Measurements from ENCODE around the gene HYLS1.

Gene HYLS1

DNA sequence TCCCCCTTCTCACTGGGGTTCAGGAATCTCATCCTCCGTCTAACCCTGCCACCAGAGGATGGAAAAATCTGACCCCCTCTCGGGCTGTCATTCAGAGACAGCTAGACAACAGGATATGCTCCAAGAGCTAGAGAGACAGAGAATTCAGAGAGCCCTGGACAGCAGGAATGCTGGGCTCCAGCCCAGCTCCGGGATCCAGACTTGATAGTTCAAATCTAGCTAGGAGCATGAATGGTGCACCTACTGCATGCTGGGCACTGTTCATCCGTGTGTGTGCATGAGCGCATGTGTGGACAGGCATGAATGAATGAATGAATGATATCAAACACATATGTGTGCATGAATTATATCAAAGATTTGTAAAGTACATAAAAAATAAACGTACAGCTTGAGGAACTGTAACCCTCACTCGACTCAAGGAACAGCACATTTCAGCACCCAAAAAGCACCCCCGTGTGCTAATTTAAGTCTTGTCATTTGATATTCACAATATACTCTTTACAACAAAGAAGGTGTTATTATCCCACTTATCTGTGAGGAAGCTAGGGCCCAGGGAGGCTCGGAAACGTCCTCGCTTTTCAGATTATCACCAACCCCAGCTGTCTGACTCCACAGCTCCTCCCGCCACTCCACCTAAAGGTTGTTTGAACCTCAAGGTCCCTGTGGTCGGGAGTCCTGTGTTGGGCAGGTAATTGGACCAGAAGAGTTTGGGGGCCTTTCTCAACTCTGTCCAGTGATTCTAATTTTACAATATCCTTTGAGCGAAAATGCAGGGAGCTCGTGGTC is 57.7 kb downstream of the HYLS1 start:
- no peak overlapping the region for H3K4me3 ChIP-seq (replicated peaks in 1 of 2; ENCODE audit: low read depth in 2 of 2, low read length in 2 of 2)
- DNase-seq (ENCODE audit: low read depth in 2 of 2) = no peak
- TF ChIP-seq, protein P1, sequence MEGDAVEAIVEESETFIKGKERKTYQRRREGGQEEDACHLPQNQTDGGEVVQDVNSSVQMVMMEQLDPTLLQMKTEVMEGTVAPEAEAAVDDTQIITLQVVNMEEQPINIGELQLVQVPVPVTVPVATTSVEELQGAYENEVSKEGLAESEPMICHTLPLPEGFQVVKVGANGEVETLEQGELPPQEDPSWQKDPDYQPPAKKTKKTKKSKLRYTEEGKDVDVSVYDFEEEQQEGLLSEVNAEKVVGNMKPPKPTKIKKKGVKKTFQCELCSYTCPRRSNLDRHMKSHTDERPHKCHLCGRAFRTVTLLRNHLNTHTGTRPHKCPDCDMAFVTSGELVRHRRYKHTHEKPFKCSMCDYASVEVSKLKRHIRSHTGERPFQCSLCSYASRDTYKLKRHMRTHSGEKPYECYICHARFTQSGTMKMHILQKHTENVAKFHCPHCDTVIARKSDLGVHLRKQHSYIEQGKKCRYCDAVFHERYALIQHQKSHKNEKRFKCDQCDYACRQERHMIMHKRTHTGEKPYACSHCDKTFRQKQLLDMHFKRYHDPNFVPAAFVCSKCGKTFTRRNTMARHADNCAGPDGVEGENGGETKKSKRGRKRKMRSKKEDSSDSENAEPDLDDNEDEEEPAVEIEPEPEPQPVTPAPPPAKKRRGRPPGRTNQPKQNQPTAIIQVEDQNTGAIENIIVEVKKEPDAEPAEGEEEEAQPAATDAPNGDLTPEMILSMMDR (IDR thresholded peaks at IDR 0.05; ENCODE audit: low read depth, low read length) = no peak

DNA sequence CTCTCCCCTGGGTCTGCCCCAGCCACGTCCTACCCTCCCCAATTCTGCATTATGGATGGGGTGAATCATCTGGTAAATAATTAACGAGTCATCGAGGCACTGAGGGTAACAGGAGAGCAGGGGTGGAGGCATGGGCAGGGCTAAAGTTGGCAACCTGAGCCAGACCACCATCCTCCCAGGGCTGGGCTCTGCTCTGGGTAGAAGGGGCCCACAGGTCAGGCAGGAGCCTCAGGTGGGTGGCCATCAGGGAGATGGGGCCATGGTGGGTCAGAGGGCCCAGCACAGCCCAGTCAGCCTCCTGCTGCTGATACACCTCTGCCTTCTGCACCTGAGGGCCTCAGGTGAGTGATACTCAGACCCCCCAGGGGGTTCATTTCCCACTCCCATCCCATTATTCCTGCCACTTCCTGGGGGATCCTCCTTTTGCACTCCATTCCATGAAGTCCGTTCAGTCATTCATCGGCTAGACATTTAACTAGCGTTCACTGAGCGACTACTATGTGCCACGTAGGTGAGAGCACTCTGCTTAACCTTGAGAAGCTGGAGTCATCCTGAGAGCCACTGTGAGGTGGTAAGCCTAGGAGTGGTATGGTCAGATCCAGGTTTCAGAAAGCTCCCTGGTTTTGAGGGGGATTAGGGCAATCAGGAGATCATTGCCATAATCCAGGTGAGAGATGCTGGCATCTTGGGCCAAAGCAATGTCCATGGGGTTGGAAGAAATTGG is 58.5 kb downstream of the HYLS1 start, which contains the start of gene VSIG10L2:
Gene VSIG10L2 (plus strand): TSS at position 248 of the 724 bp plus-strand sequence. CDS start 12 bp downstream, at position 260.
- TF ChIP-seq, protein P1 (IDR thresholded peaks at IDR 0.05; ENCODE audit: low read depth, low read length) = no peak
- H3K4me3 ChIP-seq (replicated peaks in 1 of 2; ENCODE audit: low read depth in 2 of 2, low read length in 2 of 2) = no peak within 1 kb of the TSS
- DNase-seq (ENCODE audit: low read depth in 2 of 2) = no peak

DNA sequence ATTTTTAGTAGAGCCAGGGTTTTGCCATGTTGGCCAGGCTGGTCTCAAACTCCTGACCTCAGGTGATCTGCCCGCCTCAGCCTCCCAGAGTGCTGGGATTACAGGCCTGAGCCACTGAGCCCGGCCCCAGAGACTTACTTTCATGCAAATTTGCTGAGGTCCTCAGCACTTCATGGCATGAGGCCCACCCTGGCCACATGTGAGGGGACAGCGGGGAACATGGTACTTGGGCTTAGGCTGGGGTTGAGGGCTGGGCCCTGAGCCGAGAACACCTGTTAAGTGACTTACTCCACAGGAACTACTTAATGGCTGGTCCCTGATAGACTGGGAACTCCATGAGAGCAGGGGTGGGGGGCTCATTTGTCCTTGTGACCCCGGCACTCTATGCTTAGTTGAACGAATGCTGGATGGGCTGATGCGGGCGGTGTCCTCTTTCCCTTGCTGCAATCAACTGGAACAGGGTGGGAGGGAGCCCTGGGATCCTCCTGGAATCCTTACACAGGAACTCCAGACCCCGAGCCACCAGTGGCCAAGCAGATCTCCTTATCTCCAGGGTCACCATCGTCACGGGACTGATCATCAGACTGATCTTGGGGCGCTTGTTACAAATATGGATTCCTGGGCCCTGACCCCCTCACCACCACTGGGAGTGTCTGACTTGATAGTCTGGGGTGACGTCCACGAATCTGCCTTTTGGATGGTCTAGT is 59.4 kb downstream of the HYLS1 start:
- H3K4me3 ChIP-seq (replicated peaks in 1 of 2; ENCODE audit: low read depth in 2 of 2, low read length in 2 of 2) = no peak overlapping the region
- no peak for DNase-seq (ENCODE audit: low read depth in 2 of 2)
- TF ChIP-seq, protein P1 (IDR thresholded peaks at IDR 0.05; ENCODE audit: low read depth, low read length) = no peak

DNA sequence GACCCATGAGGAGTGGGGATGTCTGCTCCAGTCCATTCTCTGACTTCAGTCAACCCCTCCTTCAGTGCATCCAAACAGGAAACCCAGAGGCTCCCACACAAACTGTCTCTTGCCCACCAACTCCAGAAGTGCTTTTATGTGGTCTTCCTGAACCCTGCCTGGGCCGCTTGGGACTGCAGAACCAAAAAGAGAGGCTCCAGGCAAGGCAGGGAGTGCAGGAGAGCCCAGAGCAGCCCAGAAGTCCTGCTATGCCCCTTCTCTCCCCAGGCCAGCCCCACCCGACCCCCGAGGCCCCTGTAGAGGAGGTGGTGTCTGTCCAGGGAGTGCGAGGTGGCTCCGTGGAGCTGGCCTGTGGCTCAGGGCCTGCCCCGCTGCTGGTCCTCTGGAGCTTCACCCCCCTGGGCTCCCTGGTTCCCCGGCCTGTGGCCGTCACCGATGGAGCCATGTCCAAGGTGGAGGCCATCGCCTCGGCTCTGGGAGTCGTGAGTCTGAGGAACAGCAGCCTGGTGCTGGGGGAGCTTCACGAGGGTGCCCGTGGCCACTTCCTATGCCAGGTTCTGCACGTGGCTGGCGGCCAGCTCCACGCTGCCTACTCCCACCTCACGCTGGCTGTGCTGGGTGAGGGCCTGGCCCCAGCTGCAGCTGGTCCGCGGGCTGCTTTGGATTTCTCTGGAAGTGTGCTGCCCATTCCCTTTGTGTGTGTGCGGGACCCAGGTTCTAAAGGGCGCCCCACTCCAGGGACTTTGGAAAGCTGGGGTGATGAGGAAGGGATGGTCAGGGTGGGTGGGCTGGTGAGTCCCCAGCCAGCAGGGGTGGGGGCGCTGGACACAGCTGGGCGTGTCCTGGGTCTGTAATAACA is 60.2 kb downstream of the HYLS1 start:
- TF ChIP-seq, protein P1 (IDR thresholded peaks at IDR 0.05; ENCODE audit: low read depth, low read length) = no peak
- DNase-seq (ENCODE audit: low read depth in 2 of 2) = no peak
- H3K4me3 ChIP-seq (replicated peaks in 1 of 2; ENCODE audit: low read depth in 2 of 2, low read length in 2 of 2) = no peak overlapping the region

DNA sequence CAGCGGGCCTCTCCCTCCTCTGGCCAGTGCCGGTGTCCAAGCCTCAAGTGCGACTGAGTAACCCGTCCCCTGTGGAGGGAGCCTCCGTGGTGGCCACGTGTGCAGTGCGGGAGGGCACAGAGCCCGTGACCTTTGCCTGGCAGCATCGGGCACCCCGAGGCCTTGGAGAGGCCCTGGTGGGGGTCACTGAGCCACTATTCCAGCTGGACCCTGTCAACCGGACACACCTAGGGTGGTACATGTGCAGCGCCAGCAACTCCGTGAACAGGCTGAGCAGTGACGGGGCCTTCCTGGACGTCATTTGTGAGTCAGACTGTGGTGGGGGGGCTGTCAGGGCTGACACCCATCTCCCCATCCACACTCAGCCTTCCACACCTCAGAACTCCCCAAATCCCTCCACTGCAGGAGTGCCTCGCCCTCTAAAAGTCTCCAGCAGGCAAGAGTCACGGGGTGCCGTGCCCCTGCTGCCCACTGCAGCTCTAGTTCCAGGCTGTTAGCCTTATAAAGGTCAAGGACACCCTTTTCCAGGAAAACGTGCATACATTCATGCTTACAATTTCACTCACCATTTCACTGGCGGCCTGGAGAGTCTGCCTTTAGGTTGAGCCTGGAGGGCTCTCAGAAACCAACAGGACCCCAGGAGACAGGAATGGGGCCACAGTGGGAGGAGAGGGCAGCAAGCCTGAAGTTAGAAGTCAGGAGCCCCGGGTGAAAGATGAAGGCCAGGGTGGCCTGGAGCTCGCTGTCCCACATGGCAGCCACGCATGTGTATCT is 61.0 kb downstream of the HYLS1 start:
- no peak overlapping the region for H3K4me3 ChIP-seq (replicated peaks in 1 of 2; ENCODE audit: low read depth in 2 of 2, low read length in 2 of 2)
- TF ChIP-seq, protein P1 (IDR thresholded peaks at IDR 0.05; ENCODE audit: low read depth, low read length) = no peak
- no peak for DNase-seq (ENCODE audit: low read depth in 2 of 2)

Measured in cardiac fibroblast (primary cell).